Uterus (tissue), 2 donors: ENCODE data around the gene RFX3.

Source experiments
- CTCF ChIP-seq, 4 experiments: fragments of 200-600 bp in 2 of 4; fragments of 450-650 bp in 2 of 4; sonication (generic) in 2 of 4; IDR thresholded peaks; one replicate each; pipeline ENCODE4 v1.5.1; 2016 to 2019; ENCODE audit warnings: antibody characterized with exemption in 4 of 4, mild to moderate bottlenecking in 2 of 4, moderate library complexity in 1 of 4
- POLR2A ChIP-seq, 2 donors: fragments of 450-650 bp; IDR thresholded peaks; one replicate each; pipeline ENCODE4 v1.6.1; 2016; ENCODE audit warnings: antibody characterized with exemption in 2 of 2, mild to moderate bottlenecking in 1 of 2, moderate library complexity in 1 of 2

- TF ChIP-seq CTCF (IDR thresholded peaks at IDR 0.05) (no peak), POLR2A (IDR thresholded peaks at IDR 0.05) (no peak)
Observed at GRCh38 chr9:3471883-3472282, 53.9 kb downstream of the RFX3 start.
